ENCODE results near the gene INHBE.

Gene INHBE

DNA sequence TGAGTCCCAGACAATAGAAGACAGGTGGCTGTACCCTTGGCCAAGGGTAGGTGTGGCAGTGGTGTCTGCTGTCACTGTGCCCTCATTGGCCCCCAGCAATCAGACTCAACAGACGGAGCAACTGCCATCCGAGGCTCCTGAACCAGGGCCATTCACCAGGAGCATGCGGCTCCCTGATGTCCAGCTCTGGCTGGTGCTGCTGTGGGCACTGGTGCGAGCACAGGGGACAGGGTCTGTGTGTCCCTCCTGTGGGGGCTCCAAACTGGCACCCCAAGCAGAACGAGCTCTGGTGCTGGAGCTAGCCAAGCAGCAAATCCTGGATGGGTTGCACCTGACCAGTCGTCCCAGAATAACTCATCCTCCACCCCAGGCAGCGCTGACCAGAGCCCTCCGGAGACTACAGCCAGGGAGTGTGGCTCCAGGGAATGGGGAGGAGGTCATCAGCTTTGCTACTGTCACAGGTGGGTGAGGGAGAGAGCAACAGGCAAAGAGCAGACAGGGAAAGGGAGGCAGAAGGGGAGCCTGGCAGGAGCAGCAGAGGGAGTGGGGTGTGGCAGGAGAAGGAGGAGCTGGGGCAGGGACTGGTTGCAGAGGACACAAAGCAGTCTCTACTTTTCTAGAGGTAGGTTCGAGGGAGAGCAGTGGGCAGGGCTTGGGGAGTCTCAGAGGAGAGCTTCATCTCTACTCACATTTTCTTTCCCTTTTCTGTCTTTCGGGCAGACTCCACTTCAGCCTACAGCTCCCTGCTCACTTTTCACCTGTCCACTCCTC lies 452 bp downstream of the INHBE start:
- ChIA-PET POLR2A (interaction anchor here (0.5 kb wide), 1 partner anchor 62 kb away, joined by 4 read pairs; no protein-coding TSS in a partner anchor), CTCF (interaction anchor here (0.7 to 10.2 kb wide), 28 partner anchors 7 to 328 kb away, joined by 3 to 238 read pairs (median 6); partner anchors contain the start of genes ARHGAP9, INHBC and STAC3)
- no peak for DNase-seq (ENCODE audit: extremely low spot score)
- TF ChIP-seq, protein P1, sequence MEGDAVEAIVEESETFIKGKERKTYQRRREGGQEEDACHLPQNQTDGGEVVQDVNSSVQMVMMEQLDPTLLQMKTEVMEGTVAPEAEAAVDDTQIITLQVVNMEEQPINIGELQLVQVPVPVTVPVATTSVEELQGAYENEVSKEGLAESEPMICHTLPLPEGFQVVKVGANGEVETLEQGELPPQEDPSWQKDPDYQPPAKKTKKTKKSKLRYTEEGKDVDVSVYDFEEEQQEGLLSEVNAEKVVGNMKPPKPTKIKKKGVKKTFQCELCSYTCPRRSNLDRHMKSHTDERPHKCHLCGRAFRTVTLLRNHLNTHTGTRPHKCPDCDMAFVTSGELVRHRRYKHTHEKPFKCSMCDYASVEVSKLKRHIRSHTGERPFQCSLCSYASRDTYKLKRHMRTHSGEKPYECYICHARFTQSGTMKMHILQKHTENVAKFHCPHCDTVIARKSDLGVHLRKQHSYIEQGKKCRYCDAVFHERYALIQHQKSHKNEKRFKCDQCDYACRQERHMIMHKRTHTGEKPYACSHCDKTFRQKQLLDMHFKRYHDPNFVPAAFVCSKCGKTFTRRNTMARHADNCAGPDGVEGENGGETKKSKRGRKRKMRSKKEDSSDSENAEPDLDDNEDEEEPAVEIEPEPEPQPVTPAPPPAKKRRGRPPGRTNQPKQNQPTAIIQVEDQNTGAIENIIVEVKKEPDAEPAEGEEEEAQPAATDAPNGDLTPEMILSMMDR (IDR thresholded peaks at IDR 0.05; ENCODE audit: control extremely low read depth, extremely low read depth, low read depth, missing control alignments): no peak

DNA sequence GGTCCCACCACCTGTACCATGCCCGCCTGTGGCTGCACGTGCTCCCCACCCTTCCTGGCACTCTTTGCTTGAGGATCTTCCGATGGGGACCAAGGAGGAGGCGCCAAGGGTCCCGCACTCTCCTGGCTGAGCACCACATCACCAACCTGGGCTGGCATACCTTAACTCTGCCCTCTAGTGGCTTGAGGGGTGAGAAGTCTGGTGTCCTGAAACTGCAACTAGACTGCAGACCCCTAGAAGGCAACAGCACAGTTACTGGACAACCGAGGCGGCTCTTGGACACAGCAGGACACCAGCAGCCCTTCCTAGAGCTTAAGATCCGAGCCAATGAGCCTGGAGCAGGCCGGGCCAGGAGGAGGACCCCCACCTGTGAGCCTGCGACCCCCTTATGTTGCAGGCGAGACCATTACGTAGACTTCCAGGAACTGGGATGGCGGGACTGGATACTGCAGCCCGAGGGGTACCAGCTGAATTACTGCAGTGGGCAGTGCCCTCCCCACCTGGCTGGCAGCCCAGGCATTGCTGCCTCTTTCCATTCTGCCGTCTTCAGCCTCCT lies 1.1 kb downstream of the INHBE start:
- TF ChIP-seq, protein P1 (IDR thresholded peaks at IDR 0.05; ENCODE audit: control extremely low read depth, extremely low read depth, low read depth, missing control alignments): peak; percentile 66
- DNase-seq (ENCODE audit: extremely low spot score): peak; percentile 59
- ChIA-PET POLR2A (no interaction called here), CTCF (interaction anchor here (0.7 to 10.2 kb wide), 26 partner anchors 6 to 327 kb away, joined by 3 to 238 read pairs (median 5); partner anchors contain the start of genes ARHGAP9, INHBC and STAC3)

DNA sequence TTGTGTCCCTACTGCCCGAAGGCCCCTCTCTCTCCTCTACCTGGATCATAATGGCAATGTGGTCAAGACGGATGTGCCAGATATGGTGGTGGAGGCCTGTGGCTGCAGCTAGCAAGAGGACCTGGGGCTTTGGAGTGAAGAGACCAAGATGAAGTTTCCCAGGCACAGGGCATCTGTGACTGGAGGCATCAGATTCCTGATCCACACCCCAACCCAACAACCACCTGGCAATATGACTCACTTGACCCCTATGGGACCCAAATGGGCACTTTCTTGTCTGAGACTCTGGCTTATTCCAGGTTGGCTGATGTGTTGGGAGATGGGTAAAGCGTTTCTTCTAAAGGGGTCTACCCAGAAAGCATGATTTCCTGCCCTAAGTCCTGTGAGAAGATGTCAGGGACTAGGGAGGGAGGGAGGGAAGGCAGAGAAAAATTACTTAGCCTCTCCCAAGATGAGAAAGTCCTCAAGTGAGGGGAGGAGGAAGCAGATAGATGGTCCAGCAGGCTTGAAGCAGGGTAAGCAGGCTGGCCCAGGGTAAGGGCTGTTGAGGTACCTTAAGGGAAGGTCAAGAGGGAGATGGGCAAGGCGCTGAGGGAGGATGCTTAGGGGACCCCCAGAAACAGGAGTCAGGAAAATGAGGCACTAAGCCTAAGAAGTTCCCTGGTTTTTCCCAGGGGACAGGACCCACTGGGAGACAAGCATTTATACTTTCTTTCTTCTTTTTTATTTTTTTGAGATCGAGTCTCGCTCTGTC lies 1.8 kb downstream of the INHBE start:
- POLR2A ChIA-PET: no interaction called here
- no peak for DNase-seq (ENCODE audit: extremely low spot score)
- CTCF ChIA-PET: interaction anchor here (1.4 to 10.2 kb wide), 10 partner anchors 13 to 216 kb away, joined by 3 to 238 read pairs (median 28); partner anchors contain the start of genes ARHGAP9 and INHBC
- TF ChIP-seq, protein P1 (IDR thresholded peaks at IDR 0.05; ENCODE audit: control extremely low read depth, extremely low read depth, low read depth, missing control alignments): no peak

DNA sequence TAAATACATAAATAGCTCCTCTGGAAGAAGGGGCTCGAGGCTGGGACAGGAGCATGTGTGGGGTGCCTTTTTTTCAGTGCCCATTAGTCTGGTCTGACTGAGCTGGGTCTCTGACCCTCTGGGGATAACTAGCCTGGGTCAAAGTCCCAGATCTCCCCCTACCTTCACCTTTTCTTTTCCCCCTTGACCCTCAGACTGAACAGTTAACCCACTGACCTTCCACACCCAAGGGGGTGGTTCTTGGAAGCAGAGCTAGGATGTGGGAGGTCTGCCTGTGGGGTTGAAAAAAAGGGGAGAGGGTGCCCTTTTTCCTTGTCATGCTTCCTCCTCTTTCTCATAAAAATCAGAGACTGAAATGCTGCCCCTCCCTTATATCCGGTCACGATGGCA lies 3.6 kb downstream of the INHBE start:
- ChIA-PET CTCF (interaction anchor here (0.6 to 10.2 kb wide), 76 partner anchors 8 to 298 kb away, joined by 3 to 200 read pairs (median 5); partner anchors contain the start of genes ARHGAP9, B4GALNT1, CDK4 and DCTN2), POLR2A (interaction anchor here (0.7 to 1.2 kb wide), 5 partner anchors 21 to 229 kb away, joined by 3 to 6 read pairs (median 5); partner anchors contain the start of genes ARHGAP9, DDIT3 and SHMT2)
- TF ChIP-seq, protein P1 (IDR thresholded peaks at IDR 0.05; ENCODE audit: control extremely low read depth, extremely low read depth, low read depth, missing control alignments): no peak
- DNase-seq (ENCODE audit: extremely low spot score): no peak

DNA sequence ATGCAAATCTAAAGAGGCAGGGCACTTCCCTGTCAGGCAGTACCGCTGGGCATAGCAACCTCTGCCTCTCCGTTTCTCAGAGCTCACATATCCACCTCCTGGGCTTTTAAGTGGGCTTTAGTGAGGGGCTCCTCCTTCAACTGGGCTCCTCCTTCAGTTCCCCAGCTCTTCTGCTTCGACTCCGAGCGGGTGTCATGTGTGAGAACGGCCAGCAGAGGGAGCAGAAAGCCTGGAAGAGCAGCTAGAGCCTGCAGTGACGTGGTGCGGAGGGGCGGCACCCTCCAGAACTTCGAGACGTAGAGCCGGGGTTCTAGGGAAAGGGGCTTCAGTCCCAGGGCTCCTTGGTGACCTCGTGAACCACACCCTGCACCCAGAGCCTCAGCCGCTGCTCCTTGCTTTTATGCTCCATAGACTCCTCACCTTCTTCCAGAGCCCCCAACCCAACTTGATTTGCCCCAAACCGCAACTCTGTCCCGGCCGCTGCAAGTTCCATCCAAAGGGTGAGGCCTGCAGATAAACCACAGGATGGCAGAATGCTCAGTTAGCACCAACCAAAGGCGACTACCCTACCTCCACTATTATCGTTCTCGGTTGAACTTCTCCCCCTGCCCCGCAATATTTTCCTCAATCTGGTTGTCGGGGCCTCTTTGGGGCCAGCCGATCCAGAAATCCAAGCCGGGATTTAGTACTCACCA lies 4.1 kb downstream of the INHBE start:
- DNase-seq (ENCODE audit: extremely low spot score): peak; percentile 85
- CTCF ChIA-PET: interaction anchor here (0.6 to 10.2 kb wide), 75 partner anchors 9 to 297 kb away, joined by 3 to 200 read pairs (median 5); partner anchors contain the start of genes ARHGAP9, B4GALNT1, CDK4 and DCTN2
- POLR2A ChIA-PET: interaction anchor here (0.6 to 1.2 kb wide), 6 partner anchors 20 to 230 kb away, joined by 3 to 6 read pairs (median 4); partner anchors contain the start of genes ARHGAP9, DDIT3 and SHMT2
- TF ChIP-seq, protein P1 (IDR thresholded peaks at IDR 0.05; ENCODE audit: control extremely low read depth, extremely low read depth, low read depth, missing control alignments): peak; percentile 96

All from GM10248 (cell line).